IPS DF 6.9 (cell line): ENCODE results near the gene TNFRSF6B.

ENCODE experiments used
- DNase-seq: peaks from one replicate; pipeline ENCODE4 v3.0.0-alpha.2; 2013; ENCODE audit warnings: low read depth, low spot score
- H3K27ac ChIP-seq: one replicate; pipeline ENCODE4 v1.5.1; 2013; ENCODE audit warnings: low read length, control low read depth
- H3K27me3 ChIP-seq: 2 replicates; pipeline ENCODE4 v1.6.1; 2013; ENCODE audit warnings: mild to moderate bottlenecking, low read length; ENCODE audit not compliant: control insufficient read depth, insufficient read depth
- H3K36me3 ChIP-seq: 2 replicates; pipeline ENCODE4 v1.6.1; 2013; ENCODE audit warnings: low read length; ENCODE audit not compliant: control insufficient read depth, insufficient read depth
- H3K4me1 ChIP-seq: 2 replicates; pipeline ENCODE4 v1.6.1; 2013; ENCODE audit warnings: low read length; ENCODE audit not compliant: control insufficient read depth, insufficient read depth
- H3K4me3 ChIP-seq: 2 replicates; pipeline ENCODE4 v1.5.1; 2013; ENCODE audit warnings: mild to moderate bottlenecking, low read length
- H3K9me3 ChIP-seq: 2 replicates; pipeline ENCODE4 v1.6.1; 2013; ENCODE audit warnings: low read length, inconsistent platforms; ENCODE audit not compliant: control insufficient read depth, insufficient read depth
- WGBS: extraction: QIAGEN DNeasy Blood & Tissue Kit; methylation state at CpG from one replicate; pipeline ENCODE4 v1.1.7; 2013; ENCODE audit warnings: mixed read lengths, missing lambda C conversion rate; ENCODE audit not compliant: insufficient read length, insufficient coverage; 5-methylcytosine and 5-hydroxymethylcytosine counted together

Gene TNFRSF6B

GRCh38 chr20:63698739-63699465 is 2.5 kb downstream of the TNFRSF6B start:
- WGBS, result no CpG with 5 or more reads among the region's 19 CpGs
- Histone ChIP-seq H3K36me3 (peaks cover 12% of the 10 kb centered on the region), H3K9me3 (no peaks in the 10 kb centered on the region), H3K27ac (no peak overlapping the region), H3K4me3 (no peak overlapping the region), H3K27me3 (no peaks in the 10 kb centered on the region), H3K4me1 (peaks cover 1% of the 10 kb centered on the region; the same call in 1 of the 2 replicates)
- DNase-seq, result no peak

- Histone ChIP-seq H3K27me3 (no peaks in the 10 kb centered on the region), H3K9me3 (no peaks in the 10 kb centered on the region), H3K4me1 (peaks cover 1% of the 10 kb centered on the region; the same call in 1 of the 2 replicates), H3K36me3 (peaks cover 8% of the 10 kb centered on the region), H3K4me3 (no peak overlapping the region), H3K27ac (no peak overlapping the region)
- DNase-seq, result no peak
- WGBS, result no CpG with 5 or more reads among the region's 24 CpGs
Measured at GRCh38 chr20:63699466-63700198, 3.2 kb downstream of the TNFRSF6B start.

- H3K4me1 ChIP-seq, result peaks cover 1% of the 10 kb centered on the region; the same call in 1 of the 2 replicates
- H3K9me3 ChIP-seq, result no peaks in the 10 kb centered on the region
- no peak for DNase-seq
- no peak overlapping the region for H3K27ac ChIP-seq
- H3K4me3 ChIP-seq, result no peak overlapping the region
- peaks cover 6% of the 10 kb centered on the region for H3K36me3 ChIP-seq
- no peaks in the 10 kb centered on the region for H3K27me3 ChIP-seq
- no CpG with 5 or more reads among the region's 43 CpGs for WGBS
Measured at GRCh38 chr20:63700199-63701050, 4.0 kb downstream of the TNFRSF6B start.

GRCh38 chr20:63701051-63701328 is 4.5 kb downstream of the TNFRSF6B start:
- peaks cover 1% of the 10 kb centered on the region; the same call in 1 of the 2 replicates for H3K4me1 ChIP-seq

GRCh38 chr20:63701329-63702035 is 5.0 kb downstream of the TNFRSF6B start:
- DNase-seq, result no peak
- no peaks in the 10 kb centered on the region for H3K9me3 ChIP-seq
- H3K36me3 ChIP-seq, result peaks cover 11% of the 10 kb centered on the region; the same call in 1 of the 2 replicates
- H3K27me3 ChIP-seq, result no peaks in the 10 kb centered on the region
- peaks cover 1% of the 10 kb centered on the region; the same call in 1 of the 2 replicates for H3K4me1 ChIP-seq
- WGBS, result no CpG with 5 or more reads among the region's 14 CpGs
- H3K27ac ChIP-seq, result no peak overlapping the region
- H3K4me3 ChIP-seq, result no peak overlapping the region

More at GRCh38 chr20:63701051-63701328, 4.5 kb downstream of the TNFRSF6B start:
- no CpG with 5 or more reads among the region's 5 CpGs for WGBS
- no peaks in the 10 kb centered on the region for H3K9me3 ChIP-seq
- H3K27ac ChIP-seq, result no peak overlapping the region
- H3K4me3 ChIP-seq, result no peak overlapping the region
- H3K36me3 ChIP-seq, result peaks cover 7% of the 10 kb centered on the region
- no peaks in the 10 kb centered on the region for H3K27me3 ChIP-seq
- DNase-seq, result no peak

GRCh38 chr20:63702036-63702665 is 5.7 kb downstream of the TNFRSF6B start:
- Histone ChIP-seq H3K27ac (no peak overlapping the region), H3K4me3 (no peak overlapping the region), H3K9me3 (no peaks in the 10 kb centered on the region), H3K36me3 (peaks cover 11% of the 10 kb centered on the region; the same call in 1 of the 2 replicates), H3K4me1 (peaks cover 1% of the 10 kb centered on the region; the same call in 1 of the 2 replicates), H3K27me3 (no peaks in the 10 kb centered on the region)
- no CpG with 5 or more reads among the region's 16 CpGs for WGBS
- DNase-seq, result no peak

GRCh38 chr20:63702751-63703470 is 6.5 kb downstream of the TNFRSF6B start:
- H3K27ac ChIP-seq, result no peak overlapping the region
- H3K4me1 ChIP-seq, result peaks cover 1% of the 10 kb centered on the region; the same call in 1 of the 2 replicates
- no peak overlapping the region for H3K4me3 ChIP-seq
- H3K36me3 ChIP-seq, result peaks cover 11% of the 10 kb centered on the region; the same call in 1 of the 2 replicates
- H3K27me3 ChIP-seq, result no peaks in the 10 kb centered on the region
- no peaks in the 10 kb centered on the region for H3K9me3 ChIP-seq
- WGBS, result no CpG with 5 or more reads among the region's 13 CpGs
- no peak for DNase-seq

GRCh38 chr20:63703471-63703975 is 7.1 kb downstream of the TNFRSF6B start:
- Histone ChIP-seq H3K27ac (no peak overlapping the region), H3K9me3 (no peaks in the 10 kb centered on the region), H3K27me3 (no peaks in the 10 kb centered on the region), H3K4me3 (no peak overlapping the region), H3K4me1 (peaks cover 1% of the 10 kb centered on the region; the same call in 1 of the 2 replicates), H3K36me3 (peaks cover 11% of the 10 kb centered on the region; the same call in 1 of the 2 replicates)
- no peak for DNase-seq
- WGBS, result no CpG with 5 or more reads among the region's 15 CpGs
